GM13977 (cell line): ENCODE results near the gene PIAS4.

Source experiments
- DNase-seq: peaks from one replicate; pipeline ENCODE4 v3.0.0; 2012; ENCODE audit warnings: low spot score
- CTCF ChIP-seq: IDR thresholded peaks from 2 replicates; pipeline ENCODE4 v1.5.1; 2012; ENCODE audit warnings: mild to moderate bottlenecking, control low read depth; ENCODE audit not compliant: insufficient read depth; ENCODE audit errors: extremely low read depth, missing control alignments
- in situ Hi-C: fragments of 300-500 bp; cut with MboI; formaldehyde crosslinking; loops from one replicate; pipeline ENCODE4 v1.12.0; 2022; ENCODE audit warnings: low sequenced_read_pairs, low pct_unique_long_range_greater_than_20kb, mixed read lengths, inconsistent platforms; ENCODE audit not compliant: unreplicated experiment

PIAS4 gene

GRCh38 chr19:4018775-4019504 is 11.4 kb downstream of the PIAS4 start:
- in situ Hi-C loops, result no loop called here
- TF ChIP-seq CTCF, result no peak
- DNase-seq, result no peak

- in situ Hi-C loops, result no loop called here
- DNase-seq, result no peak
- no peak for TF ChIP-seq CTCF
Observed at GRCh38 chr19:4019578-4019977, 12.0 kb downstream of the PIAS4 start.

- in situ Hi-C loops, result no loop called here
- no peak for DNase-seq
- TF ChIP-seq CTCF, result no peak
Observed at GRCh38 chr19:4023600-4024398, 16.3 kb downstream of the PIAS4 start.

GRCh38 chr19:4025317-4025716 is 17.8 kb downstream of the PIAS4 start:
- TF ChIP-seq CTCF, result no peak
- no peak for DNase-seq

GRCh38 chr19:4027146-4027545 is 19.6 kb downstream of the PIAS4 start:
- in situ Hi-C loops, result no loop called here
- TF ChIP-seq CTCF, result no peak

More at GRCh38 chr19:4025317-4025716, 17.8 kb downstream of the PIAS4 start:
- in situ Hi-C loops, result no loop called here

GRCh38 chr19:4028334-4029246 is 21.1 kb downstream of the PIAS4 start:
- DNase-seq, result no peak
- no peak for TF ChIP-seq CTCF

More at GRCh38 chr19:4027146-4027545, 19.6 kb downstream of the PIAS4 start:
- DNase-seq, result no peak

More at GRCh38 chr19:4028334-4029246, 21.1 kb downstream of the PIAS4 start:
- in situ Hi-C loops, result no loop called here
